ENCODE data around the gene PAXX.

PAXX gene

DNA sequence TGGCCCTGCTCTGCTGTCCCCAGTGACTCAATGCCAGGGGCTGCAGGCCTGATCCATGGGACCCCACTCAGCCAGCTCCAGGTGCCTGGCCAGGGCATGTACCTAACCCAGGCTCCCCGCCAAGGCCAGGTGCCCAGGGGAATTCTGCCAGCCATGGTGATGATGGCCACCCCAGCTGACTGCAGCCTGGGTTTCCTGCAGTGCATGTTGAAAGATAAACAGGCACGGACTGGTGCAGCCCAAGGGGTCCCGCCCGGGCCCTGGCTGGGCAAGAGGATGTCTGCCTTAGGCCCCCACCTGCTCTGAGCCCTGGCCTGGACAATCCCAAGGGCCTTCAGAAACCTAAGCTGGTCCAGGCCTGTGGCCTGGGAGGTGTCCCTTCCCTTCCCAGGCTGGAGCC lies 34.6 kb downstream of the PAXX start:
- Histone ChIP-seq H2BK120ac (ENCODE audit: low read depth, low read length) (no peak overlapping the region), H2BK15ac (replicated peaks; ENCODE audit: low read depth) (no peak overlapping the region), H2BK5ac (ENCODE audit: low read length) (no peak overlapping the region), H4K5ac (ENCODE audit: low read length) (no peak overlapping the region), H3K27ac (ENCODE audit: low read depth, low read length) (no peak overlapping the region), H3K4me1 (ENCODE audit: control insufficient read depth, low read depth, low read length) (no peaks in the 10 kb centered on the region), H3K18ac (ENCODE audit: low read length) (no peak overlapping the region), H3K4me3 (ENCODE audit: low read length) (no peak overlapping the region), H3K4ac (ENCODE audit: low read depth, low read length) (no peak overlapping the region), H3K79me2 (ENCODE audit: control insufficient read depth, insufficient read depth, low read length) (no peaks in the 10 kb centered on the region), H3K79me1 (ENCODE audit: low read length) (no peaks in the 10 kb centered on the region), H2AK5ac (ENCODE audit: low read length) (no peak overlapping the region), H3K56ac (ENCODE audit: low read length) (no peak overlapping the region), H3K27me3 (ENCODE audit: insufficient read depth, low read length, poor library complexity) (no peaks in the 10 kb centered on the region), H3K23ac (ENCODE audit: low read length) (no peak overlapping the region), H3K4me2 (ENCODE audit: low read length) (no peak overlapping the region), H4K8ac (ENCODE audit: low read depth, low read length) (no peak overlapping the region), H3K9ac (ENCODE audit: low read length) (no peak overlapping the region), H3K36me3 (ENCODE audit: control insufficient read depth, insufficient read depth, low read length) (no peaks in the 10 kb centered on the region)
- DNase-seq = no peak
- no CpG with 5 or more reads among the region's 4 CpGs for WGBS (ENCODE audit: extremely low coverage, insufficient coverage, low lambda C conversion rate)

GRCh38 chr9:137027369-137028262 lies 35.4 kb downstream of the PAXX start, which contains the start of gene ABCA2:
ABCA2 (minus strand) TSS chr9:137028237; CDS start chr9:137028140, 97 bp downstream.
- no peaks in the 10 kb centered on the region for H3K79me2 ChIP-seq (ENCODE audit: control insufficient read depth, insufficient read depth, low read length)
- no peaks in the 10 kb centered on the region for H3K4me1 ChIP-seq (ENCODE audit: control insufficient read depth, low read depth, low read length)
- H3K18ac ChIP-seq (ENCODE audit: low read length) = no peak within 1 kb of the TSS
- no peak for DNase-seq
- no peak within 1 kb of the TSS for H2BK15ac ChIP-seq (replicated peaks; ENCODE audit: low read depth)
- no peak within 1 kb of the TSS for H2BK120ac ChIP-seq (ENCODE audit: low read depth, low read length)
- H3K27me3 ChIP-seq (ENCODE audit: insufficient read depth, low read length, poor library complexity) = no peaks in the 10 kb centered on the region
- peak within 1 kb of the TSS; percentile 74 for H3K56ac ChIP-seq (ENCODE audit: low read length)
- H2BK5ac ChIP-seq (ENCODE audit: low read length) = no peak within 1 kb of the TSS
- no peak within 1 kb of the TSS for H3K27ac ChIP-seq (ENCODE audit: low read depth, low read length)
- WGBS (ENCODE audit: extremely low coverage, insufficient coverage, low lambda C conversion rate) = no CpG with 5 or more reads among the region's 95 CpGs
- H3K4me3 ChIP-seq (ENCODE audit: low read length) = no peak within 1 kb of the TSS
- H3K23ac ChIP-seq (ENCODE audit: low read length) = no peak within 1 kb of the TSS
- H3K36me3 ChIP-seq (ENCODE audit: control insufficient read depth, insufficient read depth, low read length) = no peaks in the 10 kb centered on the region
- H2AK5ac ChIP-seq (ENCODE audit: low read length) = no peak within 1 kb of the TSS
- no peak within 1 kb of the TSS for H4K8ac ChIP-seq (ENCODE audit: low read depth, low read length)
- H3K9ac ChIP-seq (ENCODE audit: low read length) = peak within 1 kb of the TSS; percentile 57
- H4K5ac ChIP-seq (ENCODE audit: low read length) = no peak within 1 kb of the TSS
- H3K79me1 ChIP-seq (ENCODE audit: low read length) = no peaks in the 10 kb centered on the region
- peak within 1 kb of the TSS; percentile 54 for H3K4me2 ChIP-seq (ENCODE audit: low read length)
- H3K4ac ChIP-seq (ENCODE audit: low read depth, low read length) = no peak within 1 kb of the TSS

DNA sequence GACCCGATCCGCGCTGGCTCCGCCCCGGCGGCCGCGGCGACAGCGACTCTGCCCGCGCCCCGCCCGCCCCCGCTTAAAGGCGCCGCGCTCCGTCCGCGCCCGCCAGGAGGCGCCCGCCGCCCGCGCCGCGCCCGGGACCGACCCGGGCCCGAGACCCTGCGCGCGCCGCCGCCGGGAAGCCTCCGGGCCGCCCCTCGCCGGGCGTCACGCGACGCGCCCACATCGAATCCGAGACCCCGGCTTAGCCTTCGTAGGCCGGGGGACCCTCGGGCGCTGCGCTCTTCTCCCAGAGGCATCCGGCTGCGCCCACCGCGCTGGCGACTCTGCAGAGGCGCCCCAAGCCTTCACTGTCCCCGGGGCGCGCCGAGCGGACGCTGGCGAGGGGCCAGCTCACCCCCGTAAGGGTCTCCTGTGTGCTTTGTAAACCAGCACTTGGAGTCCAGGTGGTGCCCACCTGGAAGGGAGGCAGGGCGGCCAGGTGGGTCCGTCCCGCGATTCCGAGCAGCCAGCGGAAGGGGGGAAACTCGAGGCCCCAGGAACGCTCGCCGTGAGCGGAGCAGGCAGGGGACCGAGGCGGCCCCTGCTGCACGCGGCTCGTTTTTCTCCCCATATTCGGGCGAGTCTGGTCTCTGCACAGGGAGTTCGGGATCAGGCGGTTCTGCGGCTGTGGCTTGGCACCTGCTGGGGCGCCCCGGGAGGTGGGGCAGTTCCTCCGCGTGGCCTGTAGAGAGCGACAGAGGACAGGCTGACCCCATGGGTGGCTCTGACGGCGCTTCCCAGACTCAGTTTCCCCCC lies 36.2 kb downstream of the PAXX start:
- H2BK15ac ChIP-seq (replicated peaks; ENCODE audit: low read depth) = no peak overlapping the region
- H3K79me1 ChIP-seq (ENCODE audit: low read length) = no peaks in the 10 kb centered on the region
- H2BK120ac ChIP-seq (ENCODE audit: low read depth, low read length) = no peak overlapping the region
- no peaks in the 10 kb centered on the region for H3K79me2 ChIP-seq (ENCODE audit: control insufficient read depth, insufficient read depth, low read length)
- H3K18ac ChIP-seq (ENCODE audit: low read length) = no peak overlapping the region
- no peak overlapping the region for H3K23ac ChIP-seq (ENCODE audit: low read length)
- WGBS (ENCODE audit: extremely low coverage, insufficient coverage, low lambda C conversion rate) = no CpG with 5 or more reads among the region's 98 CpGs
- no peak overlapping the region for H3K4ac ChIP-seq (ENCODE audit: low read depth, low read length)
- peak overlapping the region; percentile 24 for H3K9ac ChIP-seq (ENCODE audit: low read length)
- H2BK5ac ChIP-seq (ENCODE audit: low read length) = no peak overlapping the region
- no peaks in the 10 kb centered on the region for H3K36me3 ChIP-seq (ENCODE audit: control insufficient read depth, insufficient read depth, low read length)
- no peaks in the 10 kb centered on the region for H3K4me1 ChIP-seq (ENCODE audit: control insufficient read depth, low read depth, low read length)
- H3K4me3 ChIP-seq (ENCODE audit: low read length) = no peak overlapping the region
- H3K56ac ChIP-seq (ENCODE audit: low read length) = no peak overlapping the region
- H3K27me3 ChIP-seq (ENCODE audit: insufficient read depth, low read length, poor library complexity) = no peaks in the 10 kb centered on the region
- no peak overlapping the region for H4K8ac ChIP-seq (ENCODE audit: low read depth, low read length)
- no peak overlapping the region for H2AK5ac ChIP-seq (ENCODE audit: low read length)
- no peak overlapping the region for H3K27ac ChIP-seq (ENCODE audit: low read depth, low read length)
- DNase-seq = peak; percentile 34
- no peak overlapping the region for H4K5ac ChIP-seq (ENCODE audit: low read length)
- peak overlapping the region; percentile 38 for H3K4me2 ChIP-seq (ENCODE audit: low read length)

GRCh38 chr9:137029058-137029936 lies 37.1 kb downstream of the PAXX start:
- H3K79me1 ChIP-seq (ENCODE audit: low read length) = no peaks in the 10 kb centered on the region
- H3K79me2 ChIP-seq (ENCODE audit: control insufficient read depth, insufficient read depth, low read length) = no peaks in the 10 kb centered on the region
- no peak overlapping the region for H3K4me2 ChIP-seq (ENCODE audit: low read length)
- no peaks in the 10 kb centered on the region for H3K36me3 ChIP-seq (ENCODE audit: control insufficient read depth, insufficient read depth, low read length)
- H4K5ac ChIP-seq (ENCODE audit: low read length) = no peak overlapping the region
- no peak overlapping the region for H3K4ac ChIP-seq (ENCODE audit: low read depth, low read length)
- H2BK15ac ChIP-seq (replicated peaks; ENCODE audit: low read depth) = no peak overlapping the region
- H3K23ac ChIP-seq (ENCODE audit: low read length) = no peak overlapping the region
- no peak overlapping the region for H3K9ac ChIP-seq (ENCODE audit: low read length)
- H3K27me3 ChIP-seq (ENCODE audit: insufficient read depth, low read length, poor library complexity) = no peaks in the 10 kb centered on the region
- no peaks in the 10 kb centered on the region for H3K4me1 ChIP-seq (ENCODE audit: control insufficient read depth, low read depth, low read length)
- no peak overlapping the region for H3K18ac ChIP-seq (ENCODE audit: low read length)
- H3K4me3 ChIP-seq (ENCODE audit: low read length) = no peak overlapping the region
- H3K56ac ChIP-seq (ENCODE audit: low read length) = no peak overlapping the region
- no peak overlapping the region for H2AK5ac ChIP-seq (ENCODE audit: low read length)
- peak; percentile 67 for DNase-seq
- H2BK5ac ChIP-seq (ENCODE audit: low read length) = no peak overlapping the region
- H4K8ac ChIP-seq (ENCODE audit: low read depth, low read length) = no peak overlapping the region
- no CpG with 5 or more reads among the region's 19 CpGs for WGBS (ENCODE audit: extremely low coverage, insufficient coverage, low lambda C conversion rate)
- no peak overlapping the region for H2BK120ac ChIP-seq (ENCODE audit: low read depth, low read length)
- no peak overlapping the region for H3K27ac ChIP-seq (ENCODE audit: low read depth, low read length)

GRCh38 chr9:137030006-137030405 lies 37.8 kb downstream of the PAXX start:
- no peak overlapping the region for H4K5ac ChIP-seq (ENCODE audit: low read length)
- no peak overlapping the region for H3K4me3 ChIP-seq (ENCODE audit: low read length)
- H3K27me3 ChIP-seq (ENCODE audit: insufficient read depth, low read length, poor library complexity) = no peaks in the 10 kb centered on the region
- no CpG with 5 or more reads among the region's 15 CpGs for WGBS (ENCODE audit: extremely low coverage, insufficient coverage, low lambda C conversion rate)
- H3K23ac ChIP-seq (ENCODE audit: low read length) = no peak overlapping the region
- no peaks in the 10 kb centered on the region for H3K79me1 ChIP-seq (ENCODE audit: low read length)
- DNase-seq = no peak
- H3K56ac ChIP-seq (ENCODE audit: low read length) = no peak overlapping the region
- no peaks in the 10 kb centered on the region for H3K79me2 ChIP-seq (ENCODE audit: control insufficient read depth, insufficient read depth, low read length)
- H4K8ac ChIP-seq (ENCODE audit: low read depth, low read length) = no peak overlapping the region
- no peaks in the 10 kb centered on the region for H3K36me3 ChIP-seq (ENCODE audit: control insufficient read depth, insufficient read depth, low read length)
- H3K4me2 ChIP-seq (ENCODE audit: low read length) = no peak overlapping the region
- H3K18ac ChIP-seq (ENCODE audit: low read length) = no peak overlapping the region
- H3K4ac ChIP-seq (ENCODE audit: low read depth, low read length) = no peak overlapping the region
- H2BK15ac ChIP-seq (replicated peaks; ENCODE audit: low read depth) = no peak overlapping the region
- no peak overlapping the region for H3K27ac ChIP-seq (ENCODE audit: low read depth, low read length)
- H2AK5ac ChIP-seq (ENCODE audit: low read length) = no peak overlapping the region
- no peak overlapping the region for H2BK5ac ChIP-seq (ENCODE audit: low read length)
- no peaks in the 10 kb centered on the region for H3K4me1 ChIP-seq (ENCODE audit: control insufficient read depth, low read depth, low read length)
- no peak overlapping the region for H3K9ac ChIP-seq (ENCODE audit: low read length)
- no peak overlapping the region for H2BK120ac ChIP-seq (ENCODE audit: low read depth, low read length)
